ENCODE measurements around the gene GABRG2.

Gene GABRG2

DNA sequence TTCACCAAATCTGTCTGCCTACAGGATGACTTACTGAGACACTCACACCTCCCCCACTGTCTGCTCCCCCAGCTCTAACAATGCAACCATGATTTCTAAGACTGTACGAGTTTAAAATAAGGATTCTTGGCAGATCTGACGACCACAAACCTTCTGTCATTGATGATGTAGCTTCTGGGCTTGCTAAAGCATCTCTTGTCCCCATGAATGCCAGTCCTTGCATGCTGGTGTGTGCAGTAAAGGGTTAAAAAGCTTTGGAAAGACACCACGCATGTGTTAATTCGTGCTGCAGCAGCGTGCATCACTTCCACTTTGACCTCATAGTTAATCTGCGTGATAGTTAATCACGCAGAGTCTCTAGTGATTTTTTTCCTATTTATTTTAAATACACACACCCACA lies 411 bp upstream of the GABRG2 start:
- FAIRE-seq, result peak; percentile 88
- TF ChIP-seq, protein P1, sequence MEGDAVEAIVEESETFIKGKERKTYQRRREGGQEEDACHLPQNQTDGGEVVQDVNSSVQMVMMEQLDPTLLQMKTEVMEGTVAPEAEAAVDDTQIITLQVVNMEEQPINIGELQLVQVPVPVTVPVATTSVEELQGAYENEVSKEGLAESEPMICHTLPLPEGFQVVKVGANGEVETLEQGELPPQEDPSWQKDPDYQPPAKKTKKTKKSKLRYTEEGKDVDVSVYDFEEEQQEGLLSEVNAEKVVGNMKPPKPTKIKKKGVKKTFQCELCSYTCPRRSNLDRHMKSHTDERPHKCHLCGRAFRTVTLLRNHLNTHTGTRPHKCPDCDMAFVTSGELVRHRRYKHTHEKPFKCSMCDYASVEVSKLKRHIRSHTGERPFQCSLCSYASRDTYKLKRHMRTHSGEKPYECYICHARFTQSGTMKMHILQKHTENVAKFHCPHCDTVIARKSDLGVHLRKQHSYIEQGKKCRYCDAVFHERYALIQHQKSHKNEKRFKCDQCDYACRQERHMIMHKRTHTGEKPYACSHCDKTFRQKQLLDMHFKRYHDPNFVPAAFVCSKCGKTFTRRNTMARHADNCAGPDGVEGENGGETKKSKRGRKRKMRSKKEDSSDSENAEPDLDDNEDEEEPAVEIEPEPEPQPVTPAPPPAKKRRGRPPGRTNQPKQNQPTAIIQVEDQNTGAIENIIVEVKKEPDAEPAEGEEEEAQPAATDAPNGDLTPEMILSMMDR (IDR thresholded peaks at IDR 0.05; ENCODE audit: insufficient read depth, missing control alignments), result no peak
- DNase-seq (ENCODE audit: insufficient read length, low spot score), result no peak

DNA sequence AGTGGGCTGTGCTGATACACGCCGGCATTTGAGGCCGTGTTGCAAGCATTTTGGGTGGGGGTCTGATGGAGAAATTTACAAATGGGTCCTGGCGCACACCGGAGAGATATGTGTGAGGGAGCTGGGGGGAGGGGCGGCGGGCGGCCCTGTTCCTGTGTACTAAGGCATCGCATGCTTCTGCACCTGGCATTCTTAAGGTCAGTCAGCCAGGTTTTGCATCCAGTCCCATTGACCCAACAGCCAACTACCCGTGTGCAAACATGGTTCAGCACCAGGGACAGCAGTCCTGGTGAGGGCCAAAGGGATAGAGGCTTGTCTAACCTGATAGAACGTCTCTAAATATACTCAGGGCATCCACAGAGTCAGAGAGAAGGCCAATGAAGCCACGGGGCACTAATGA lies 839 bp downstream of the GABRG2 start:
- TF ChIP-seq, protein P1 (IDR thresholded peaks at IDR 0.05; ENCODE audit: insufficient read depth, missing control alignments), result no peak
- no peak for FAIRE-seq
- no peak for DNase-seq (ENCODE audit: insufficient read length, low spot score)

DNA sequence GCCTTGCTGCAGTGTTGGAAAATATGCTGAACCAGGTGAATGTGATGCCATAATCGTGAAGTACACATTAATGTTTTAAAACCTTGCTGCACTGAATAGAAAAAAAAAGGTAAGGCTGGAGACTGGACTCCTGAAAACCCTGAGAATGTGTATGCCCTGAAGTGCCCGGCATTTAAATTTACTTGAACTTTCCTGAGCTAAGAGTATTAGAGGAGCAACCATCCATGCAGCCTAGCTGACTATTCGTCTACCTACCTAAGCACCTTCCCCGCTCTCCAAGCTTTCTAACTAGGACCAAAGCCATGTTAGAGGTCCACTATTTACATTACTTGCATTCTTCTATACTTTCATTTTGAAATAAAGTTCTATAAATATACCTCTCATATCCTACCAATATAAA lies 1.4 kb downstream of the GABRG2 start:
- TF ChIP-seq, protein P1 (IDR thresholded peaks at IDR 0.05; ENCODE audit: insufficient read depth, missing control alignments), result no peak
- no peak for FAIRE-seq
- no peak for DNase-seq (ENCODE audit: insufficient read length, low spot score)

DNA sequence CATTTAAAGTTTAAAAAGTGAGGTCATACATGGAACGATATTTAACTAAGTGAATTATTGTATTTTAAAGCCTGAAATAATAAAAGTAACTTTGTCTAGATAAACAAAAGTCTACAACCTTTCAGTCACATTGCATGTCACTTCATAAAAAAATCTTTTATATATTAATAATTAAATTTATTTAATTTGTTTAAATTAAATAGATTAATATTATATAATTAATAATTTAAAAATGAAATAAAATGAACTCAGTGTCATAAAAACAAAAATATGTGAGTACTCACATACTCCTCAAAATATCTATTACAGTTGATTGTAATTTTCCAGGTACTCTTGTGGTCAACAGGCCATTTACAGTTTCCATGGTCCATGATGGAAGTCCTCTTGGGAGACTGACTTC lies 11.2 kb downstream of the GABRG2 start:
- TF ChIP-seq, protein P1 (IDR thresholded peaks at IDR 0.05; ENCODE audit: insufficient read depth, missing control alignments), result no peak
- FAIRE-seq (no peak), DNase-seq (ENCODE audit: insufficient read length, low spot score) (no peak)

DNA sequence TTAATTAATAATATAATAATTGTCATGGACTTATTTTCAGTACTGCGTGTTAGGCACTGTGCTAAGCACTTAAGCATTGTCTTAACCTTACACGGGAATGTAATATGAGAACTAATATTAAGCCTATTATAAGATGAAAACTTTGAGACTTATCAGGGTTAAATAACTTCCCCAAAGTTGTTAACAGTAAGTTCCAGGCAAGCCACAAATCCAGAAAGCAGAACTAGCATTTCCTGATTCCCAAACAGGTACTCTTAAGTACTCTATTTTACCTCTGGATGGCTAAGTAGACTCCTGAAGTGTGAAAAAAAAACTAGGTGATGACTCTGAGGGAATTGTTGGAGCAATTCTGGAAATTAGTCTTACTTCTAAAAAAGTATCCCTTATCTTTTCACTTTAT lies 23.8 kb downstream of the GABRG2 start:
- FAIRE-seq, result no peak

DNA sequence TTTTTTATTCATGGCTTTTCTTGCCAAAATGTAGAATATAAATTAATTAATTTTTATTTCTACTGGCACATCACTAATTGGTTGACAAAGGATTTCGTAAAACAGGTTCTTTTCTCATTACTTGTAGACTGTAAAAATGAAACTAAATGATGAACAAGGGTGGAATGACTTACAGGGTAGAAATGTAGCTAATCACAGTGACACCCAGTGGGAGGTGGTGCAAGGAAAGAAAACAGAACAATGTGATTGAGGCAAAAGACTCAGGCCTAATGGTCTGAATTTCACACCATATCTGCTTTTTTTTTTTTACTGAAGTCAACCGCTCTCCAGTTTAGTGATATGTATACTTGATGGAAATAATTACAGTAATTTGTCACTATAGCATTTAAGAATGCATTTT lies 28.9 kb downstream of the GABRG2 start:
- TF ChIP-seq, protein P1 (IDR thresholded peaks at IDR 0.05; ENCODE audit: insufficient read depth, missing control alignments), result peak; percentile 24
- DNase-seq (ENCODE audit: insufficient read length, low spot score) (no peak), FAIRE-seq (no peak)

More for the DNA sequence above, 23.8 kb downstream of the GABRG2 start:
- TF ChIP-seq, protein P1 (IDR thresholded peaks at IDR 0.05; ENCODE audit: insufficient read depth, missing control alignments), result no peak
- DNase-seq (ENCODE audit: insufficient read length, low spot score), result no peak

DNA sequence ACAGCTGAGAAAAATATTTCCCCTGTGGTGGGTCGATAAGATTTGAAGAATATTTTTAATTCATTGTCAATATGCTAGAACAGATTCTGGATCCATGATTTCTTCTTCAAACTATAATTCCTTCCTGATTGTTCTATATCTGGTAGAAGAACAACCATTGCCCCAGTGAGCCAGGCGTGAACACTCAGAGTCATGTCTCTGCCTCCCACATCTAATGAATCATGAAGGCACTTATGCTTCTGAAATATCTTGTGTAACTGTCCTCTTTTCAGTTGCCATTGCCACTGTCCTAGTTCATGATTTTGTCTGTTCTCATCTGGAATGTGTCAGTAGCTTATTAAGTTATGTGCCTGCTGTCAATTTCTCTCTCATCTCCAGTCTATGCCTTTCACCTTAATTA lies 40.0 kb downstream of the GABRG2 start:
- FAIRE-seq (no peak), DNase-seq (ENCODE audit: insufficient read length, low spot score) (no peak)
- TF ChIP-seq, protein P1 (IDR thresholded peaks at IDR 0.05; ENCODE audit: insufficient read depth, missing control alignments), result no peak

Measured in D721Med (cell line).